ENCODE data around the gene EEF1AKMT3.

Gene EEF1AKMT3

GRCh38 chr12:57821474-57822214 lies 49.2 kb downstream of the EEF1AKMT3 start:
- no peak for DNase-seq

DNA sequence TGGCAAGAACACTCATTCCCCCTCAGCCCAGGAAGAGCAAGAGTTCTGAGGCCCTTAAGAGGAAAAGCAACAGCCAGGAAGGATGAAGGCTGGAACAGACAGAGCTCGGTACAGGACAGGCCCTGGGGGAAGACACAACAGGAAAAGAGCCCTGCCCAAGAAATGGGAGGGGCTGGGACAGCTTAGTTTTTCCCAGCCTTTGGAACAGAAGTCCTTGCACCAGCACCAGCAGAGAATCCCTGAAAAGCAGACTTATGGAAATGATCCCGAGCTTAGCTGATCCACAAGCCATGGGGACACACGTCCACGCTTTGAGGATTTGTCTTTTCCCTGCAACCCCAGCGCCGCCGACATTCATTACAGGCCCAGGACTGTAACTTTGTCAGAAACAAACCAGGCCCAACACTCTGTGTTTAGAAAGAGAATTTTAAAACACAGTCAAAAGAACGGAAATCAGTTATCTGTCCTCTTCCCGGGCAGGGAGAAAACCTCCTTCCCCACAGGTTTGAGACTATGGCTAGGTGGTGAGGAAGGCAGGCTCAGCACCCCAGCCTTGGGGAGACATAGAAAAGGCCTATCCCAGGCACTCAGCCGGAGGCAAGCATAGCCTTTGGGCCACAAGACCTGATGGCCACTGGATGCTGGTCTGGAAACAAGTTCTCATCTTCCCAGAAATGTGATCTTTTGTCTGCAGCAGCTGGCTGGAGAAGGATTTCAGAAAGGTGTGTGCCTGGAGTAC lies 50.1 kb downstream of the EEF1AKMT3 start:
- DNase-seq: no peak

DNA sequence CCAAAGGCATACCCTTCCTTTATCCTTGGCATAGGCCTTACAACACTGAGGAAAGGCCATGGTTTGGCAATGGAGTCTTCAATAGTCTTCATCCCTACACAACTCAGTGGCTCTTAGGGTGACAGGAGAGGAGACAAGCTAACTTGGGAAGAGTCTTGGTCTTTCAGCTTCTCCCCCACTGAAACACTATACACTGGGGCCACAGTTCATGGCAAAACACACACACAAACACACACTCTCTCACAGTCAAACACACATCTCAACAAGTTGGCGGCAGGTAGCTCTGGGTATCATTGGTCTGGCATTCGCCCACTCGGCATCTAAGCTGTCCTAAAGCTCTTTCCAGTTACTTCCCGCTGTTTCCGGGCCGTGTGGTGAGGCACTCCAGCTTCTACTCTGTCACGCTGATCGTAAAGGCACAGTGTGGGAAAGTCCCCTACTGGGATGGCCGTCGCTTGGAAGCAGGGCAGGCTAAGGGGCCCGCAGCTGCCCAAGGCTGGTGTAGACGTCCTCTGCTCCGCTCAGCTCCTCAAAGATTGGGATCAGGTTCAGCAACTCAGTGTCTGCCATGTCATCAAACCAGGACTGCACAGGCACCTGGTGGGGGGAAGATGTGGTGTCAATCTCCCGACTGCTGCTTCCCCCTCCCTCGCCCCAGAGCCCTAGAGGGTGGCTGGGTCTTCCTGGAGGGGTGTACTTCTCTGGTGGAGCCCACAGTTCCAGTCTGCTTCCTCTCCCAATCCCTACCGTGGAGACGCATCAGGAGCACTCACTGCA lies 50.9 kb downstream of the EEF1AKMT3 start:
- DNase-seq: no peak

- no peak for DNase-seq
Measured at GRCh38 chr12:57823908-57824640, 51.7 kb downstream of the EEF1AKMT3 start.

DNA sequence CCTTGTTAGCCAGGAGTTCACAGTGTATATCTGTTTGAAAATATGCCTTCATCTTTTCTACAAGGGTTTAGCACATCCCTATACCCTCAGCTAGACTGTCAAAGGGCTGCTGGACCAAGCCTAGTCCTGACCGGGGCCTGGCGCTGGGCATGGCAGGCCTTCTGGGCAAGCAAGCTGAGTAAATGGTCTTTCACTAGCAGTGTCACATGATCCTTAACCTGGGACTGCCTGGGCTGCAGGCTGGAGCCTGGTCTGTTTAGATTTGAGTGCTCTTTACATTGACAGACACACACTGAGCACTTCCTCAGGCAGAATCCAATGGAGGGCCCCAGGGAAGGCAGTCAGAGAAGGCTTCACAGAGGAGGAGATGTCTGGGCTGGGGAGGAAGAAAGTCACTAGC lies 53.0 kb downstream of the EEF1AKMT3 start:
- DNase-seq: no peak

- no peak for DNase-seq
Measured at GRCh38 chr12:57826400-57826799, 54.0 kb downstream of the EEF1AKMT3 start.

GRCh38 chr12:57826966-57827365 lies 54.6 kb downstream of the EEF1AKMT3 start:
- no peak for DNase-seq

DNA sequence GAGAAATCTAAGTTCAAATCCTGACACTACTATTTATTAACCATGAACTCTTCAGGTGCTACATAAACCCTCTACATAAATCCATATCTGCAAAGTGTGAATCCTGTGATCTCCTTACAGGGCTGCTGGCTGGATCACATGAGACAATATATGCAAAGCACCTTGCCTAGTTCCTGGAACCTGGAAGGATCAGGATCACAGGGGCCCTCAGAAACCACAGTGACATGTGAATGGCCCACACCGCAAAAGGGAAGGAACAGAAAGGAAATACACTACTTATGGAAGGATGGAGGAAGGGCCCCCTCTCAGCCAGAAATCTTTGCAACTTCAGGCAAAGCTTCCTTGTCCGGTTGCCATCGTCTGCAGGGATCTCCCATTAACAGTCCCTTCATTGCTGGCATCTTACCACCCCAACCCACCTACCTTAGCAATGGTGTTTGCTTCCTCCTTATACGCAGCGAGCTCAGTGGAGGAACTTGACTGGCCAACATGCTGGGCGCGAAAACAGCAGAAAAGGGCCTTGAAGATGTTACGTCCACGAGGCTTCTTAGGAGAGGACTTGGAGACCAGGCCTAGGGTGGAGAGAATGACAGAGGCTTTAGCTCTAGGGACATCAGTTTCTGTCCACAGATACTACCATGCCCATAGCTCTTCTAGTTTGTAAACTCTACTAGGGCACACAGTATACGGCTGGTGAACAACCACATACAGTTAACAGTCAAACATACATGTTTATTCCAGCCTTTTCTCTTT lies 56.8 kb downstream of the EEF1AKMT3 start:
- no peak for DNase-seq

GRCh38 chr12:57830393-57830792 lies 58.0 kb downstream of the EEF1AKMT3 start:
- DNase-seq: no peak

Data from fibroblast of skin of right quadriceps (primary cell).